ENCODE measurements around the gene SYP.

DNA sequence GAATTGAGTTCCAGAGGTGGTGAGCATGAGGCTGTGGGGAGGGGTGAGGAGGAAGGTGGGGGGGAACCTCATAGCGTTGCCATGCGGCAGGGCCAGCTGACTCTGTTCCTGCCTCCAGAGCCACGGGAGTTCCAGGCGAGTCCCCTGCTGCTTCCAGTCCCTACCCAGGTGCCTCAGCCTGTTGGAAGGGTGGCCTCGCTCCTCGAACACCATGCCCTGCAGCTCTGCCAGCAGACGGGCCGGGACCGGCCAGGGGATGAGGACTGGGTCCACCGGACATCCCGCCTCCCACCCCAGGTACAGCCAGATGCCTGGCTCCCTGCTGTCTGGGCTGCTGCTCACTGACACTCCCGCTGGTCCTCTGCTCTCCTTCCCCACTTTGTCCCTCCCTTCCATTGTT is 43.2 kb upstream of the SYP start:
- TF ChIP-seq CTCF (IDR thresholded peaks at IDR 0.05; ENCODE audit: low read depth, low read length) (no peak), EZH2phosphoT487 (IDR thresholded peaks at IDR 0.05; ENCODE audit: low read depth) (no peak)
